NCI-H748 (cell line): ENCODE results near the gene POLR2C.
A peak's percentile ranks its signal among the peaks of the same experiment; 100 is the strongest.
"Not testable (repeated sequence)": the region's sequence is repeated elsewhere in the genome, so short reads cannot be mapped to it uniquely, and the experiment has no call there.

Experiments
- DNase-seq: peaks from one replicate; lab custom pipeline; 2025; ENCODE audit not compliant: unreplicated experiment; lab: John Stamatoyannopoulos, UW

Gene POLR2C

DNA sequence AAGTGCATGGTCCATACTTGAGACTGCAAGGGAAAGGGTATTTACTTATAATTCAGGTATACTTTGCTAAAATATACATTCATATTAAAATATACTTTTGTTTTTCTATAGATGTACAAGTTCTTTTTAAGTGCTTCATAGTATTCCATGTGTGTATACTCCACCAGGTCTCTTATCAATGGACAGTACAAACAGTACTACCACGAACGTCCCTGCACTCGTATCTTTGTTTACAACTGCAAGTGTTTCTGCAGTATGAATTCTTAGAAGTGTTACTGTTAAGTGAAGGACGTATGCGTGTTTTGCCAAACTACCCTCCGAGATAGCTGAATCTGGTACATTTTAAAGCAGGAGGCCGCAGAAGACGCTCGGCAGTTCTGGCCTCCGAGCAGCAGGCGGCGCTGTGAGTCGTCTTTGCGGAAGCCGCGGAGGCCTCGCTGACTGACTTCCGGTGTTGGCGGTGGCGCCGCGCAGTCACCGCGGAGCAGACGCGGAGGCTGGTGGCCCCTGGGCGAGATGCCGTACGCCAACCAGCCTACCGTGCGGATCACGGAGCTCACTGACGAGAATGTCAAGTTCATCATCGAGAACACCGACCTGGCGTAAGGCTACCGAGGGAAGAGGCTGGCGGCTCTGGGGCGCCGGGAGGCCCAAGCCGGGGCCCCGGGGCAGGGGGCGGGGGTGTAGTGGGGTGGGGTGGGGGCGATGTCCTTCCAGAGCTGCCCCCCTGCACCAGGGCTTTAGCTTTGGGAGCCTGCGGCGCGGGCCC lies at the start of gene POLR2C:
Gene POLR2C (plus strand): TSS at position 471 of the 769 bp plus-strand sequence. CDS start 46 bp downstream, at position 517.
- peak; percentile 82 for DNase-seq

DNA sequence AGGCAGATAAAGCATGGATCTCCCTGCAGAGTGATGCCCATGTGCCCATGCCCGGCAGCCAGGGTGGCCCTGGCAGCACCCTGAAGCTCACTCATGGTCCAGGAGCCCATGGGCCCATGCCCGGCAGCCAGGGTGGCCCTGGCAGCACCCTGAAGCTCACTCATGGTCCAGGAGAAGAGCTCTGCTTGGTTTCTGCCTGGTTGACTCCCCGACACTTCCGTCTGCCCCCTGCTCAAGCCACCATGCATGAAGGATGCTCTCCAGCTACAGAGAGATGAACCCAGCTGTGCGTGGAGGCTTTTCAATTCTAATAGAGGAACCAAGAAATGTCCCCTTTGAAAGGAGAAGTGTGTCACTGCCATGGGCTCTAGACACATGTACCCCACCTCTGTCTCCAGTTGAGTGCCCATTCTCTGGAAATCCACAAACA lies 49.2 kb upstream of the POLR2C start:
- no peak for DNase-seq

- no peak for DNase-seq
These were observed 48.7 kb upstream of the POLR2C start for GRCh38 chr16:57413733-57414132.

DNA sequence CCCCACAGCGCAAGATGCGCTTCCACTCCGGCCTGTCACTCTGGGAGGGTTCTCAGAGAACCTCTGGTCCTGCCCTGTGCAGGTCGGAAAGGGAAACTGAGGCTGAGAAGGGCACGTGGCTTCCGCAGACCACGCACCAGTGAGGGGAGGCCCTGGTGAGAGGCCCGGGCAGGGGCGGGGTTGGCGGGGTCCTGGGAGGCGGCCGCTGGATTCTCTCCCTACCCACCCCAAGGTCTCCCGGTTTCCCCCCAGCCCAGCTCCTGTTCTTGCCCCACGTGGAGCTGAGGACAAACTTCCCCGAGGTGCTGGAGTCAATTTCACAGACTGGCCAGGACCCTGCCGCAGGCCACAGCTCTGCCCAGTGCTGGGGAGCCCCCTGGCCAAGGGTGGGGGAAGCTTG lies 46.4 kb upstream of the POLR2C start:
- no peak for DNase-seq

DNA sequence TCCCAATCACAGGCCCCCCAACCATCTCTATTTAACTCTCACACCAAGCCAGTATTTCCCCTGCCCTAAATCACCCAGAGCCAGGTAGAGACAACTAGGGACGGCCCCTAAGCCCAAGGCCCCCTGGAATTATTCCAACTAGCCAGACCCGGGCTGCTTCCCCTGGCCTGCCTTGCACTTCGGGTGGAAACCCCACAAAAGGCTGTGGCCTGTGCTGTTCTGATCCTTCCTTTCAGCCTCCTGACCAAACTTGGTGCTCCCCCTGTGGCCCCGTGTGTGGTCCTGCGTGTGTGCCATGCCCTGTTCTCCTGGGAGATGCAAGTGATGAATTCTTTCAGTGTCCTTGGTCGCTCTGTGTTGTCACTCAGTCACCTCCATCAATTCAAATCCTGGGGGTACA lies 43.0 kb upstream of the POLR2C start:
- DNase-seq: no peak

DNA sequence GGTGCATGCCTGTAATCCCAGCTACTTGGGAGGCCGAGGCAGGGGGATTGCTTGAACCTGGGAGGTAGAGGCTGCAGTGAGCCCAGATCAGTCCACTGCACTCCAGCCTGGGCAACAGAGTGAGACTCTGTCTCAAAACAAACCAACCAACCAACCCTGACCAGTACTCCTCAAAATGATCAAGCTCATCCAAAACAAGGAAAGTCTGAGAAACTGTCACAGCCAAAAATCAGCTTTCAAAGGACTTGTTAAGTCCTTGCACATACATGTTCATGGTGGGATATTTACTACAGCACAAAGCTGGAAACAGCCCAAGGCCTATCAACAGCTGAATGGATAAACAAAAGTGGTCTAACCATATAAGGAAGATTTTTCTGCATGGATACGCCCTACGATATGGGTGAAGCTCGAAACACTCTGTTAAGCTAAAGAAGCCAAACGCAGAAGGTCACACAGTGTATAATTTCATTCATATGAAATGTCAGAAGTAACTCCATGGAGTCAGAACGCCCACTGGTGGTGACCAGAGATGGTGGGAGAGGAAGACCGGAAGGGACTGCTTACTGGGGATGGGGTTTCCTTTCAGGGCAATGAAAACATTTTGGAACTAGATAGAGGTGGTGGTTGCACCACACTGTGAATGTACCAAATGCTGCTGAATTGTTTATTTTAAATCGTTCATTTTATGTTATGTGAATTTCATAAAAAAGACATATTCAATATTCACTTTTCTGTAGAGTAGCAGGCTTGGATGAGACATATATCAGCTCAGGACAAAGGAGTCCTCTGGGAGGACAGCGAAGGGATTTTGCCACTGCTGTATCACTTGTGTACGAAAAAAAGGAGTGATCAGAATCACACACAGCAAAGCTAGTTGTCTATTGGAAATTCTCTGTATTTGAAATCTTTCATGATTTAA lies 40.2 kb upstream of the POLR2C start:
- DNase-seq: peak; percentile 60

- DNase-seq: no peak
These were observed 39.3 kb upstream of the POLR2C start for GRCh38 chr16:57423152-57423551.

DNA sequence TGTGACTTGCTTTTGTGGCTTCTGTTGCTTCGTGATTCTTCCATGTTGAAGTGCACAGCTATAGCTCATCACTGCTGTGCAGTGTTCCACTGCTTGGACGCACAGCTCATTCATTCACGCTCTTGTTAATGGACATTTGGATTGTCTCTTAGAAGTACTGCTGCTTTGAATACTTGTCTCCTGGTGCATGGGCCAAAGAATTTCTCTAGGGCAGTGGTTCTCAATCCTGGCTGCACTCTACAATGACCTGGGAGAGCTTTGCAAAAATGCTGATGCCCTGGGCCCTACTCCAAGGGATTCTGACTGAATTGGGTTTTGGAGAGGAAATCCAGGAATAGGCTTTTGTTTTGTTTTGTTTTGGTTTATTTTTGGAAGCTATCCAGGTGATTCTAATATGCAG lies 37.9 kb upstream of the POLR2C start:
- DNase-seq: no peak

- DNase-seq: no peak
These were observed 36.1 kb upstream of the POLR2C start for GRCh38 chr16:57426356-57426755.

- no peak for DNase-seq
These were observed 35.2 kb upstream of the POLR2C start for GRCh38 chr16:57427307-57427706.

DNA sequence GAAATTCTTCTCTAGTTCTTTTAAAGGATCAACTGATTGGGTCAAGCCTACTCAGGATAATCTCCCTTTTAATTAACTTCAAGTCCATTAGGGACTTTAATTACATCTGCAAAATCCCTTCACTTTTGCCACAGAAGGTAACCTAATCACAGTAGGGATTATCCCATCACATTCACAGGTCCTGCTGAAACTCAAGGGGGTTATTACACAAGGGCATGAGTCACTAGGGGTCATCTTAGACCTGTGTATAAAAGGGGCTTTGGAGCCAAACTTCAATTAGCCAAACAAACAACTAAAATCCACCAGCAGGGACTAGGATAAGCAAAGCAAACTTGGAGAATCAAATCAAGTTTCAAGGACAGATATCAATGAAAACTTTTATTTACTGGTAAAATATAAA lies 34.7 kb upstream of the POLR2C start:
- DNase-seq: no peak

DNA sequence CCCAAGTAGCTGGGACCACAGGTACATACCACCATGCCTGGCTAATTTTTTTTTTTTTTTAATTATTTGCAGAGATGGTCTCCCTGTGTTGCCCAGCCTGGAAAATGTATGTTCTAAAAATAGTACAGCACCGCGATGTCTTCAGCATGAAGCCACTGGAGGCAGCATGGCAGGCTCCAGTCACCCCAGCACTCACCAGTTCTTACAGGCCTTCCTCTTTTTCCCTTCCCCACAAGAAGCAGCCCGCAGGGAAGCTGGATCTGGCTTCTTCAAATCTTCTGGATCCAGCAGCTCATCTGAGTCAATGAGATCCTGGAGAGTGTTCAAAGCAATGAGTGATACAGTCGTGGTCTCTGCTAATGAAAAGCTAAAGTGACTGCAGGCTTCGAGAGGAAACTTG lies 31.5 kb upstream of the POLR2C start:
- no peak for DNase-seq

DNA sequence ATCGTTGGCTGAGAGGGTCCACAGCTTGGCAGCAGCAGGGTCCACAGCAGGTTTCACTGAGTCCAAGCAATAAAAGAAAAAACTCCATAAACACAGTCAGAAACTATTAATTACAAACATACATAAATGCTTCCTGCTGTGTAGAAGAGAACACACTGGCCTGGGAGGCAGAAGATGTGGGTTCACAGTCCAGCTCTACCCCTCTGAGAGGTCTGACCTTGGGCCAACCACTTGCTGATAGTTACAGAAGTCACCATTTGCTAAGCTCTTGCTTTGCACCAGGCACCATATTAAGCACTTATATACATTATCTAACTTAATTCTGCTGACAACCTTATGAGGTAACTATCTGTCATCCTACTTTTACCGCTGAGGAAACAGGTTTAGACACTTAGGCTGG lies 30.0 kb upstream of the POLR2C start:
- DNase-seq: no peak

- DNase-seq: no peak
These were observed 29.5 kb upstream of the POLR2C start for GRCh38 chr16:57432989-57433388.

GRCh38 chr16:57434003-57434402 lies 28.5 kb upstream of the POLR2C start:
- no peak for DNase-seq

- no peak for DNase-seq
These were observed 26.6 kb upstream of the POLR2C start for GRCh38 chr16:57435838-57436237.

DNA sequence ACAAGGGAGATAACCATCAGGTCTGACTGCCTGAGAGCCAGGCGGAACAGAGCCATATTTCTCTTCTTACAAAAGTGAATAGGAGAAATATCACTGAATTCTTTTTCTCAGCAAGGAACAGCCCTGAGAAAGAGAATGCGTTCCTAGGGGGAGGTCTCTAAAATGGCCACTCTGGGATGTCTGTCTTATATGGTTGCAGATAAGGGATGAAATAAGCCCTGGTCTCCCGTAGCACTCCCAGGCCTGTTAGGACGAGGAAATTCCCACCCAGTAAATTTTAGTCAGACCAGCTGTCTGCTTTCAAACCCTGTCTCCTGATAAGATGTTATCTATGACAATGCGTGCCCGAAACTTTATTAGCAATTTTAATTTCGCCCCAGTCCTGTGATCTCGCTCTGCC lies 22.5 kb upstream of the POLR2C start:
- DNase-seq: not testable (repeated sequence)

- not testable (repeated sequence) for DNase-seq
These were observed 21.9 kb upstream of the POLR2C start for GRCh38 chr16:57440551-57440950.

GRCh38 chr16:57444711-57445110 lies 17.8 kb upstream of the POLR2C start:
- DNase-seq: no peak

DNA sequence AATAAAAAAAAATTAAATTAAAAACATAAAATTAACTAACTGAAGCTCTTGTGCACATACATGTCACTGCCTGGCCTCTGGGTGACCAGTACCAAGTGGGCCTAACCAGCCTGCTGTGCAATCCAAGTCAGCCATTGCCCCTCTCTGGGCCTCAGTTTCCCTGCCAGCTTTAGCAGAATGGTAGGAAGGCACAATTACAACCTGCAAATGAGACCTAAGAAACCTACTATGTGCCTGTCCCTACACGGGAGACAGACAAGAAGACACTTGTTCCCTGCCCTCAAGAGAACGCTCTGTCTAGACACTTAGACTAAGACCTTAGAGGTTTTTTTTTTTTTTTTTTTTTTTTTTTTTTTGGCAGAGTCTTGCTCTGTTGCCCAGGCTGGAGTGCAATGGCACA lies 17.0 kb upstream of the POLR2C start:
- DNase-seq: no peak

DNA sequence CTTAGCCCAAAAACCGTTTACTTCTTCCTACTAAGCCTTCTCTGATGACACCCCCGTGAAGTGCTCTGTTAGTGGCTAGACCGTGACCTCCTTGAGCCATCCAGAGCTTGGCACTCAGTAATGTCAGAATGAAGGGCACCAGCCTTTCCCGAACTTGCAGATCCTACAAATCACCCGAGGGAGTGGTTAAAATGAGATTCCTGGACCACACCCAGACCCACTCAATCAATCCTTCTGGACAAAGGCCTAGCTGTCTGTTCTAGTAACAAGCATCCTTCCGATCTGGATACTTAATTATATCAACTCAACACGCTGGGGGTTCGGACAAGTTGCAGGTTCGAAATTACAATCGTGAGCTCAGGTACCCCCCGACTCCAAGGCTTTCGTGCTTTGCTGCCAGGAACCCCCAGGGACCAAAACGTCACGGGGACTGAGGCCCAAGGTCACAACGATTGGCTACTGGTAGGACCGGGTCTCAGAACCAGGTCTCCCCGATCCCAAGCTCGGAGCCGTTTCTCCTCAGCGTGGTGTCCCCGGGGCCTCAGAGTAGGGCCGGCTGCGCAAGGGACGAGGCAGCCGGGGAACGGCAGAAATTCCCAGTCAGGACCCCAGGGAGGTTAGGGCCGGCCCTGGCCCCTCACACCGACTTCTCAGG lies 15.8 kb upstream of the POLR2C start:
- DNase-seq: peak; percentile 55
